Suprapubic skin (tissue), 4 donors: ENCODE data around the gene TMTC2. TPM values are rescaled to one million over a fixed set of nuclear protein-coding genes. Genes with fewer than 3 reads are reported as not detected.

ENCODE experiments used
- DNase-seq, 2 donors: peaks; one replicate each; pipeline ENCODE4 v3.0.0-alpha.2; 2019; ENCODE audit warnings: low spot score in 2 of 2
- H3K27ac ChIP-seq: fragments of 200-600 bp; sonication (generic); one replicate; pipeline ENCODE4 v1.5.1; 2019
- H3K27me3 ChIP-seq: fragments of 200-600 bp; sonication (generic); one replicate; pipeline ENCODE4 v1.5.1; 2019
- H3K36me3 ChIP-seq: fragments of 200-600 bp; sonication (generic); one replicate; pipeline ENCODE4 v1.5.1; 2019
- H3K4me1 ChIP-seq: fragments of 200-600 bp; sonication (generic); one replicate; pipeline ENCODE4 v1.5.1; 2019
- H3K4me3 ChIP-seq: fragments of 200-600 bp; sonication (generic); one replicate; pipeline ENCODE4 v1.5.1; 2019; ENCODE audit warnings: mild to moderate bottlenecking
- H3K9me3 ChIP-seq: fragments of 200-600 bp; sonication (generic); one replicate; pipeline ENCODE4 v1.5.1; 2019
- CTCF ChIP-seq, 2 donors: fragments of 200-600 bp in 1 of 2; fragments of 450-650 bp in 1 of 2; sonication (generic) in 1 of 2; IDR thresholded peaks; one replicate each; pipeline ENCODE4 v1.5.1; 2016 to 2019; ENCODE audit warnings: antibody characterized with exemption in 2 of 2, mild to moderate bottlenecking in 1 of 2, moderate library complexity in 1 of 2
- EP300 ChIP-seq: sonication (generic); formaldehyde crosslinking; IDR thresholded peaks from one replicate; pipeline ENCODE4 v1.6.1; 2017; ENCODE audit warnings: antibody characterized with exemption
- POLR2A ChIP-seq, 2 donors: fragments of 450-650 bp; IDR thresholded peaks; one replicate each; pipeline ENCODE4 v1.6.1; 2017; ENCODE audit warnings: antibody characterized with exemption in 2 of 2, mild to moderate bottlenecking in 2 of 2, moderate library complexity in 2 of 2
- POLR2AphosphoS5 ChIP-seq, 3 donors: sonication (generic); formaldehyde crosslinking; IDR thresholded peaks; one replicate each; pipeline ENCODE4 v1.6.1; 2017; ENCODE audit warnings: antibody characterized with exemption in 3 of 3
- WGBS: methylation state at CpG from one replicate; pipeline ENCODE4 v1.1.5; 2018; 5-methylcytosine and 5-hydroxymethylcytosine counted together
- total RNA-seq, 4 donors: library from RNA; depleted of rRNA; stranded (reverse); fragments of >200 nt; gene quantifications; one replicate each; pipeline ENCODE4 v1.1.0, GENCODE V29; 2016

TMTC2 gene
- total RNA-seq, 4 donors from 2014 or later: 16.7 to 21.1 (median 18.9) TPM

- H3K27ac ChIP-seq: no peak overlapping the region
- H3K4me1 ChIP-seq: no peaks in the 10 kb centered on the region
- DNase-seq: no peak
- 92% methylated on average over 6 of the region's 6 CpGs for WGBS
- no peaks in the 10 kb centered on the region for H3K36me3 ChIP-seq
- H3K4me3 ChIP-seq: no peak overlapping the region
- no peaks in the 10 kb centered on the region for H3K27me3 ChIP-seq
- TF ChIP-seq POLR2AphosphoS5 (IDR thresholded peaks at IDR 0.05) (no peak), EP300 (no peak), POLR2A (IDR thresholded peaks at IDR 0.05) (no peak), CTCF (IDR thresholded peaks at IDR 0.05) (no peak)
- peaks cover 8% of the 10 kb centered on the region for H3K9me3 ChIP-seq
These were observed 456.2 kb downstream of the TMTC2 start for GRCh38 chr12:83142914-83143313.

GRCh38 chr12:83143950-83144349, 457.2 kb downstream of the TMTC2 start:
- Histone ChIP-seq H3K4me3 (no peak overlapping the region), H3K27me3 (no peaks in the 10 kb centered on the region), H3K9me3 (peaks cover 8% of the 10 kb centered on the region), H3K27ac (no peak overlapping the region), H3K36me3 (no peaks in the 10 kb centered on the region), H3K4me1 (no peaks in the 10 kb centered on the region)
- WGBS: 44% methylated on average over 1 of the region's 1 CpG
- TF ChIP-seq EP300 (no peak), POLR2A (IDR thresholded peaks at IDR 0.05) (no peak), CTCF (IDR thresholded peaks at IDR 0.05) (no peak), POLR2AphosphoS5 (IDR thresholded peaks at IDR 0.05) (no peak)
- DNase-seq: no peak

GRCh38 chr12:83145325-83145840, 458.7 kb downstream of the TMTC2 start:
- no peaks in the 10 kb centered on the region for H3K27me3 ChIP-seq
- TF ChIP-seq POLR2AphosphoS5 (IDR thresholded peaks at IDR 0.05): no peak
- TF ChIP-seq CTCF (IDR thresholded peaks at IDR 0.05): no peak
- no peak for TF ChIP-seq POLR2A (IDR thresholded peaks at IDR 0.05)
- TF ChIP-seq EP300: no peak
- H3K27ac ChIP-seq: no peak overlapping the region
- no peak overlapping the region for H3K4me3 ChIP-seq
- no peaks in the 10 kb centered on the region for H3K36me3 ChIP-seq
- no peaks in the 10 kb centered on the region for H3K4me1 ChIP-seq
- 76% methylated on average over 2 of the region's 2 CpGs for WGBS
- peaks cover 2% of the 10 kb centered on the region for H3K9me3 ChIP-seq
- DNase-seq: no peak

- no peaks in the 10 kb centered on the region for H3K4me1 ChIP-seq
- WGBS: 95% methylated on average over 2 of the region's 2 CpGs
- no peak overlapping the region for H3K4me3 ChIP-seq
- no peak overlapping the region for H3K27ac ChIP-seq
- TF ChIP-seq CTCF (IDR thresholded peaks at IDR 0.05) (no peak), EP300 (no peak), POLR2A (IDR thresholded peaks at IDR 0.05) (no peak), POLR2AphosphoS5 (IDR thresholded peaks at IDR 0.05) (no peak)
- H3K9me3 ChIP-seq: no peaks in the 10 kb centered on the region
- no peak for DNase-seq
- H3K27me3 ChIP-seq: no peaks in the 10 kb centered on the region
- no peaks in the 10 kb centered on the region for H3K36me3 ChIP-seq
These were observed 460.6 kb downstream of the TMTC2 start for GRCh38 chr12:83147341-83147740.

- Histone ChIP-seq H3K36me3 (no peaks in the 10 kb centered on the region), H3K27ac (no peak overlapping the region), H3K4me1 (no peaks in the 10 kb centered on the region), H3K4me3 (no peak overlapping the region), H3K9me3 (no peaks in the 10 kb centered on the region), H3K27me3 (no peaks in the 10 kb centered on the region)
- TF ChIP-seq EP300 (no peak), POLR2A (IDR thresholded peaks at IDR 0.05) (no peak), CTCF (IDR thresholded peaks at IDR 0.05) (no peak), POLR2AphosphoS5 (IDR thresholded peaks at IDR 0.05) (no peak)
- no peak for DNase-seq
- WGBS: 89% methylated on average over 3 of the region's 3 CpGs
These were observed 463.3 kb downstream of the TMTC2 start for GRCh38 chr12:83149987-83150386.
